GM19463 (cell line): ENCODE measurements around the gene ORMDL1.

Experiments used
- ATAC-seq: cut with Tn5 transposase; IDR thresholded peaks from one replicate; pipeline ENCODE4 v1.9.1; 2021; ENCODE audit warnings: mild to moderate bottlenecking, moderate library complexity; ENCODE audit not compliant: unreplicated experiment

Gene ORMDL1, protein sequence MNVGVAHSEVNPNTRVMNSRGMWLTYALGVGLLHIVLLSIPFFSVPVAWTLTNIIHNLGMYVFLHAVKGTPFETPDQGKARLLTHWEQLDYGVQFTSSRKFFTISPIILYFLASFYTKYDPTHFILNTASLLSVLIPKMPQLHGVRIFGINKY

GRCh38 chr2:189783927-189784867 lies at the start of gene ORMDL1, which contains the start of gene PMS1:
Gene ORMDL1, minus strand, starts transcription at chr2:189784339. Its CDS starts 1,744 bp downstream, at chr2:189782595.
Gene PMS1, plus strand, starts transcription at chr2:189784450. Its CDS starts 7,360 bp downstream, at chr2:189791810.
- ATAC-seq = peak; percentile 90

DNA sequence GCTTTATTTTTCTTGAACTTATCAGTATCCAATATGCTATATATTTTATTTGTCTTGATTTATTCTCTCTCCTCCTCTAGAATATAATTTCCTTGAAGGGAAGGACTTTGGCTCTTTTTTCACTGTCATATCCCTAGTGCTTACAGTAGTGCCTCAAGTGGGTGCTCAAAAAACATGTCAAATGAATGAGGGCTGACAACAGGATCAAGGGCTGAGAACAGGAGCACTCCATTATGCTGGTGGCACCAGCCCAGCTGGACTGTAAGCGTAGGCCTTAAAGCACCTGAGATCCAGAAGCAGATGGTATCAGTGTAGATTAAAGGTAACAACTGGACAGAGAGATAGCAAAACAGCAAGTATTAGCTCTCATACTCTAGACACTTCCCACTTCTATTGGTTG lies 46.4 kb upstream of the ORMDL1 start:
- no peak for ATAC-seq

- no peak for ATAC-seq
Observed at GRCh38 chr2:189829102-189829833, 45.1 kb upstream of the ORMDL1 start.

DNA sequence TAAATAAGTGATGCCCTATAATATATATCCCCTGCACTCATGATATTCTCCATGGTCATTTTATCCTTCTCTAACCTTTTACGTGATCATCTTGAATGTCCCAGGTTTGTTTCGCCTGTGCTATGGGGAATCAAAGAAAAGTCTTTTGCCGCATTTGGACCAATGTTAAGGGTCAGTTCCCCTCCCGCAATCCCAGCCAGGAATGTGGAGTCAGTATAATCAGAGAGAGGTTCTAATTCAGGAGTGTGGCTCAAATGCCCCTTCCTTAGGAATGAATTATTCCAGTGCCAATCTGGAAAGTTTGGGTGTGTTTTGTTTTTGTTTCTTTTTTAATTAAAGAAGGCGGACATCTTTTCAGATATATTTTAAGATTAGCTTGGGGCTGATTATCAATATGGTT lies 41.9 kb upstream of the ORMDL1 start:
- ATAC-seq = no peak

DNA sequence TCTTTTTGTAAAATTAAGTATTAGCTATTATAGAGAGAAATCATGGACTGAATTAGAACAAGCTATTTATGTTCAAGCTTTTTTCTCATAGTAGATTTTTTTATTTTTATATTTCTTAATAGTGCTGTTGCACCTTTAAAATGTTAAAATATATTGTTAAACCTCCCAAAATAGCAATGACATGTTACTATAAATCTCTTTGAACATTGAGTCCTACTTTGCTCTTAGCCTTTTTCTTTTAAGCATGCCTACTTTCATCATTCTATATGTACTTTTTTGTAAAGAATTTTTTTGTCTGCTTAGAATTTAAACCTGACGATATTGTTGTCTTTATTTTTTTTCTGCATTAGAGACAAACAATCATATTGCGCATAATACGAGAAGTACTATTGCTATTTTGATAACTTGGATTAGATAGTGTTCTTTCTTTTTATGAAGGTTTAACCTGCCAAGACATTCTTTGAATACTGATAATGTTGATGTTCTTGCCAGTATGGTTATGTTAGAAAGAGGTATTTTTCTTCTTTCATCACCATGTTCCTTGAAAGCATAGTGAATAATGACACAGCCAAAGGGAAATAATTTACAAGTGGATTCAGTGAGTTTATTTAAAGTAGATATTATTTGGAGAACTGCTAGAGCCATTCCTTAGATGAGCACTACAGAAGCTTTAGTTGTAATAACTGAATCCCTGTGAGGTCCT lies 40.7 kb upstream of the ORMDL1 start:
- no peak for ATAC-seq

DNA sequence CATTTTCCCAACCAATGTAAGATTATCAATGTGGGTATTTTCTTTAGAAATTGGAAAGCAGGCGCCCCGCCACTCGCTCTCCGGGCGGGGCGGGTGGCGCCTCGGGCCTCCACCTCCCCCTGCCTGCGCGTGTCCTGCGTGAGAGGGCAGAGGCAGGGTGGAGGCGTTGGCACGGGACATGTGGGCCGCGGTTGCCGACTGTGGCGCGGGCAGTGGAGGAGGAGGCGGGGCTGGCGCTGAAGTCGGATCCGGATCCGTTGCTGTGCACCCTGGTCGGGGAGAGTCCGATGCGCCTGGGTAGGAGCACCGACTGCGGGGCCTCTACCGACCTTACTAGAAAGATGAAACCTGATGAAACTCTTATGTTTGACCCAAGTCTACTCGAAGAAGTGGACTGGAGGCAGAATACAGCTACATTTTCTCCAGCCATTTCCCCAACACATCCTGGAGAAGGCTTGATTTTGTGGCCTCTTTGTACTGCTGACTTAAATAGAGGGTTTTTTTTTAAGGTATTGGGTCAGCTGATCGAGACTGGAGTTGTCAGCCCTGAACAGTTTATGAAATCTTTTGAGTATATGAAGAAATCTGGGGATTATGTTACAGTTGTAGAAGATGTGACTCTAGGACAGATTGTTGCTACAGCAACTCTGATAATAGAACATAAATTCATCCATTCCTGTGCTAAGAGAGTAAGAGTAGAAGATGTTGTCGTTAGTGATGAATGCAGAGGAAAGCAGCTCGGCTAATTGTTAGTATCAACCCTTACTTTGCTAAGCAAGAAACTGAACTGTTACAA lies 38.0 kb upstream of the ORMDL1 start:
- no peak for ATAC-seq

DNA sequence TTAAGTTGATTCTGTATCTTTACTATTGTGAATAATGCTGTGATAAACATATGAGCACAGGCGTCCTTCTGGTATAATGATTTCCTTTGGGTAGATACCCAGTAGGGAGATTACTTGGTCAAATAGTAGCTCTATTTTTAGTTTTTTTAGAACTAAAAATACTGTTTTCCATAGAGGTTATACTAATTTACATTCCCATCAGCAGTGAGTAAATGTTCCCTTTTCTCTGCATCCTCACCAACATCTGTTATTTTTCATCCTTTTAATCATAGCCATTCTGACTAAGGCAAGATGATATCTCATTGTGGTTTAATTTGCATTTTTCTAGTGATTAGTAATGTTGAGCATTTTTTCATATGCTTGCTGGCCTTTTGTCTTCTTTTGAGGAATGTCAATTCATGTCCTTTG lies 35.2 kb upstream of the ORMDL1 start:
- no peak for ATAC-seq

GRCh38 chr2:189818249-189819038 lies 34.3 kb upstream of the ORMDL1 start:
- ATAC-seq = no peak

GRCh38 chr2:189803431-189803830 lies 19.3 kb upstream of the ORMDL1 start:
- no peak for ATAC-seq

- no peak for ATAC-seq
Observed at GRCh38 chr2:189802396-189802912, 18.3 kb upstream of the ORMDL1 start.

GRCh38 chr2:189799531-189799930 lies 15.4 kb upstream of the ORMDL1 start:
- ATAC-seq = no peak

GRCh38 chr2:189799030-189799331 lies 14.8 kb upstream of the ORMDL1 start:
- no peak for ATAC-seq

- peak; percentile 79 for ATAC-seq
Observed at GRCh38 chr2:189798312-189799029, 14.3 kb upstream of the ORMDL1 start.

- ATAC-seq = no peak
Observed at GRCh38 chr2:189797902-189798301, 13.8 kb upstream of the ORMDL1 start.

GRCh38 chr2:189794310-189794709 lies 10.2 kb upstream of the ORMDL1 start:
- no peak for ATAC-seq

DNA sequence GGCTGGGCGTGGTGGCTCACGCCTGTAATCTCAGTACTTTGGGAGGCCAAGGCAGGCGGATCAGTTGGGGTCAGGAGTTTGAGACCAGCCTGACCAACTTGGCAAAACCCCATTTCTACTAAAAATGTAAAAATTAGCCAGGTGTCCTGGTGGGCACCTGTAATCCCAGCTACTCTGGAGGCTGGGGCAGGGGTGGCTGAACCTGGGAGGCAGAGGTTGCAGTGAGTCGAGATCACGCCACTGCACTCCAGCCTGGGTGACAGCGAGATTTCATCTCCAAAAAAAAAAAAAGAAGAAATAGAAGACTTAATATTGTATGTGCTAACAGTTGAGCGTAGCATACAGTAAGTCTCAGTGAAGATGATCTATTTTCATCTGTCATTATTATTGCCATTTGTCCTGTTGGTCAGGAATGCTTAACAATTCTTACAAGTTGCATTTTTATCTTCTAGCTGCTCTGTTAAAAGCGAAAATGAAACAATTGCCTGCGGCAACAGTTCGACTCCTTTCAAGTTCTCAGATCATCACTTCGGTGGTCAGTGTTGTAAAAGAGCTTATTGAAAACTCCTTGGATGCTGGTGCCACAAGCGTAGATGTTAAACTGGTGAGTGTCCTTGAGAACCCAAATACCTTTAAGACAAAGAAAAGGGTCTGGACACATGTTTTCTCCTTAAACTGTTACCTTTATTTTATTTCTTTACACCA lies 7.4 kb upstream of the ORMDL1 start:
- no peak for ATAC-seq

DNA sequence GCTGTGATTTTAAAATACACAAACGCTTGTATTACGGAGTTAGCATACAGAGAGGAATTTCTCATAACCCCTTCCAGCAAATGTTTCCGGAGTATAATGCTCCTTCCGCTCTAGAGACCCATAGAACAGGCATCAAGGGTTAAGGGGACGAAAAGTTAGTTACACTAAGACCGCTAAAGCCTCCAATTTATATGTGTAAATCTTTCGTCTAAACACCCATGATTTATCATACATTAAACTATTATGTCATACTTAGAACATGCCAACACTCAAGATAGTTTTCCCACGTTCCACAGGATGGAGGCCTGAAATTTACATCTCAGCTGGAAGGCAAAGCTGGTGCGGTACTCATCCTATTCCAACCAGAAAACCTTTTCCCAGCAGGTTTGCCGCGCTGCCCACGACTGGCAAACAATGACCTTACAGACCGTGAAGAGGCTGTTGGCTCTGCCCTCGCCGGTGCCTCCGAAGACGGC lies 650 bp downstream of the ORMDL1 start:
- no peak for ATAC-seq

GRCh38 chr2:189782221-189782671 lies 1.9 kb downstream of the ORMDL1 start:
- no peak for ATAC-seq
